Stomach smooth muscle (tissue), 2 donors: ENCODE data around the gene FGG.
"Not testable (repeated sequence)": the region's sequence is repeated elsewhere in the genome, so short reads cannot be mapped to it uniquely, and the experiment has no call there.

ENCODE experiments used
- H3K27ac ChIP-seq: one replicate; pipeline ENCODE4 v1.7.0; 2013; ENCODE audit warnings: mild to moderate bottlenecking, low read length, inconsistent platforms
- H3K27me3 ChIP-seq, 2 donors: one replicate each; pipeline ENCODE4 v1.7.0; 2013; ENCODE audit warnings: low read length in 2 of 2; ENCODE audit not compliant: insufficient read depth in 2 of 2, control insufficient read depth in 1 of 2
- H3K36me3 ChIP-seq, 2 donors: one replicate each; pipeline ENCODE4 v1.7.0; 2013; ENCODE audit warnings: low read length in 2 of 2; ENCODE audit not compliant: control insufficient read depth in 2 of 2, insufficient read depth in 2 of 2
- H3K4me1 ChIP-seq: one replicate; pipeline ENCODE4 v1.7.0; 2013; ENCODE audit warnings: low read length; ENCODE audit not compliant: control insufficient read depth, insufficient read depth
- H3K4me3 ChIP-seq, 2 donors: one replicate each; pipeline ENCODE4 v1.7.0; 2013; ENCODE audit warnings: low read length in 2 of 2
- H3K9ac ChIP-seq, 2 donors: one replicate each; pipeline ENCODE4 v1.7.0; 2013; ENCODE audit warnings: low read length in 2 of 2, mild to moderate bottlenecking in 1 of 2
- H3K9me3 ChIP-seq, 2 donors: one replicate each; pipeline ENCODE4 v1.7.0; 2013; ENCODE audit warnings: low read length in 2 of 2; ENCODE audit not compliant: control insufficient read depth in 2 of 2
- donor health status: healthy.
- donor health status: Pancreatic carcinoma.

FGG gene

GRCh38 chr4:154597281-154597680 is 15.2 kb downstream of the FGG start:
- not testable (repeated sequence) for H3K36me3 ChIP-seq, H3K4me3 ChIP-seq, H3K27me3 ChIP-seq, H3K9me3 ChIP-seq, H3K9ac ChIP-seq, H3K4me1 ChIP-seq, H3K27ac ChIP-seq

GRCh38 chr4:154595807-154596206 is 16.6 kb downstream of the FGG start:
- Histone ChIP-seq H3K4me3 (no peak overlapping the region), H3K27me3 (no peaks in the 10 kb centered on the region), H3K36me3 (no peaks in the 10 kb centered on the region), H3K27ac (no peak overlapping the region), H3K4me1 (no peaks in the 10 kb centered on the region), H3K9me3 (no peaks in the 10 kb centered on the region), H3K9ac (no peak overlapping the region)

GRCh38 chr4:154594343-154594742 is 18.1 kb downstream of the FGG start:
- H3K4me3 ChIP-seq, H3K36me3 ChIP-seq, H3K9me3 ChIP-seq, H3K9ac ChIP-seq, H3K27ac ChIP-seq, H3K4me1 ChIP-seq, H3K27me3 ChIP-seq: not testable (repeated sequence)

GRCh38 chr4:154593868-154594267 is 18.6 kb downstream of the FGG start:
- Histone ChIP-seq H3K36me3 (no peaks in the 10 kb centered on the region), H3K9ac (no peak overlapping the region), H3K4me1 (no peaks in the 10 kb centered on the region), H3K9me3 (no peaks in the 10 kb centered on the region), H3K27me3 (no peaks in the 10 kb centered on the region), H3K27ac (no peak overlapping the region), H3K4me3 (no peak overlapping the region)

GRCh38 chr4:154591890-154592289 is 20.6 kb downstream of the FGG start:
- H3K27me3 ChIP-seq: no peaks in the 10 kb centered on the region
- no peak overlapping the region for H3K27ac ChIP-seq
- no peaks in the 10 kb centered on the region for H3K36me3 ChIP-seq

GRCh38 chr4:154590329-154591006 is 22.0 kb downstream of the FGG start, which contains the start of gene FGA:
Gene FGA (minus strand): TSS chr4:154590742. CDS start chr4:154590687, 55 bp downstream.
- Histone ChIP-seq H3K27me3 (no peaks in the 10 kb centered on the region), H3K4me3 (no peak within 1 kb of the TSS), H3K9ac (no peak within 1 kb of the TSS)

More at GRCh38 chr4:154591890-154592289, 20.6 kb downstream of the FGG start:
- H3K9ac ChIP-seq: no peak overlapping the region
- no peak overlapping the region for H3K4me3 ChIP-seq
- no peaks in the 10 kb centered on the region for H3K4me1 ChIP-seq
- H3K9me3 ChIP-seq: no peaks in the 10 kb centered on the region

GRCh38 chr4:154589296-154590197 is 22.9 kb downstream of the FGG start:
- no peak overlapping the region for H3K9ac ChIP-seq
- H3K4me3 ChIP-seq: no peak overlapping the region
- H3K27ac ChIP-seq: no peak overlapping the region
- H3K9me3 ChIP-seq: no peaks in the 10 kb centered on the region
- no peaks in the 10 kb centered on the region for H3K36me3 ChIP-seq
- H3K4me1 ChIP-seq: no peaks in the 10 kb centered on the region
- H3K27me3 ChIP-seq: no peaks in the 10 kb centered on the region

More at GRCh38 chr4:154590329-154591006, 22.0 kb downstream of the FGG start, which contains the start of gene FGA:
- Histone ChIP-seq H3K36me3 (no peaks in the 10 kb centered on the region), H3K4me1 (no peaks in the 10 kb centered on the region), H3K9me3 (no peaks in the 10 kb centered on the region), H3K27ac (no peak within 1 kb of the TSS)

- Histone ChIP-seq H3K9ac (no peak overlapping the region), H3K4me3 (no peak overlapping the region), H3K4me1 (no peaks in the 10 kb centered on the region)
Measured at GRCh38 chr4:154588198-154588597, 24.3 kb downstream of the FGG start.

GRCh38 chr4:154586296-154587033 is 26.0 kb downstream of the FGG start:
- H3K4me1 ChIP-seq: no peaks in the 10 kb centered on the region
- H3K9me3 ChIP-seq: no peaks in the 10 kb centered on the region
- H3K27ac ChIP-seq: no peak overlapping the region
- no peaks in the 10 kb centered on the region for H3K36me3 ChIP-seq
- H3K27me3 ChIP-seq: no peaks in the 10 kb centered on the region
- H3K4me3 ChIP-seq: no peak overlapping the region
- H3K9ac ChIP-seq: no peak overlapping the region

More at GRCh38 chr4:154588198-154588597, 24.3 kb downstream of the FGG start:
- H3K27ac ChIP-seq: no peak overlapping the region
- H3K9me3 ChIP-seq: no peaks in the 10 kb centered on the region
- no peaks in the 10 kb centered on the region for H3K36me3 ChIP-seq
- H3K27me3 ChIP-seq: no peaks in the 10 kb centered on the region

- no peak overlapping the region for H3K27ac ChIP-seq
- H3K27me3 ChIP-seq: no peaks in the 10 kb centered on the region
- no peaks in the 10 kb centered on the region for H3K4me1 ChIP-seq
- H3K9ac ChIP-seq: no peak overlapping the region
- no peaks in the 10 kb centered on the region for H3K9me3 ChIP-seq
- no peak overlapping the region for H3K4me3 ChIP-seq
- H3K36me3 ChIP-seq: no peaks in the 10 kb centered on the region
Measured at GRCh38 chr4:154585369-154586018, 27.0 kb downstream of the FGG start.
